H1 (cell line): ENCODE results near the gene DPPA4. TPM values are rescaled to one million over a fixed set of nuclear protein-coding genes. Genes with fewer than 3 reads are reported as not detected.

Experiments
- CREB1 ChIP-seq: IDR thresholded peaks from 2 replicates; pipeline ENCODE4 v1.6.1; 2012; ENCODE audit warnings: inconsistent platforms
- GABPA ChIP-seq: IDR thresholded peaks from 2 replicates; pipeline ENCODE4 v1.6.1; 2011; ENCODE audit warnings: mild to moderate bottlenecking, low read length, moderate library complexity, borderline replicate concordance; ENCODE audit not compliant: insufficient read depth
- NRF1 ChIP-seq: IDR thresholded peaks from 2 replicates; pipeline ENCODE4 v1.6.1; 2011; ENCODE audit warnings: mild to moderate bottlenecking, low read depth, low read length, improper control_type of control experiment
- POLR2AphosphoS5 ChIP-seq: IDR thresholded peaks from 2 replicates; pipeline ENCODE4 v1.6.1; 2011; ENCODE audit warnings: low read depth, low read length
- SRF ChIP-seq: IDR thresholded peaks from 2 replicates; pipeline ENCODE4 v1.6.1; 2011; ENCODE audit warnings: mild to moderate bottlenecking, low read depth, low read length, moderate library complexity
- TAF1 ChIP-seq: IDR thresholded peaks from 2 replicates; pipeline ENCODE4 v1.6.1; 2011; ENCODE audit warnings: mild to moderate bottlenecking, low read depth, low read length
- polyA plus RNA-seq, 7 experiments: library from polyadenylated mRNA; depleted of rRNA in 3 of 7; stranded (reverse) in 5 of 7; unstranded in 2 of 7; fragments of >200 nt in 5 of 7; fragments of 200-250 nt in 2 of 7; gene quantifications; 1 replicate in 5 of 7; 2 replicates in 1 of 7; 4 replicates in 1 of 7; pipeline versions ENCODE4 v1.2.1 to v1.2.3, GENCODE V29; 2011 to 2013; ENCODE audit warnings: missing spikeins in 2 of 7, mixed read lengths in 2 of 7
- total RNA-seq: library from RNA; stranded (reverse); fragmentation: NEBNext Ultra II Directional; extraction: Animal tissue kit (Norgen Biotek cat#: 25700); gene quantifications from 2 replicates; pipeline ENCODE4 v1.2.1, GENCODE V29; 2021
- TF ChIP-seq, protein P1 (sequence below): IDR thresholded peaks from 2 replicates; pipeline ENCODE4 v1.6.1; 2012; ENCODE audit warnings: inconsistent platforms

Gene DPPA4
- total and polyA plus RNA-seq, 2 of the 8 experiments (the other 6 are each of a cell fraction or from before 2014, with no cell fraction given) = 424 to 772 TPM

DNA sequence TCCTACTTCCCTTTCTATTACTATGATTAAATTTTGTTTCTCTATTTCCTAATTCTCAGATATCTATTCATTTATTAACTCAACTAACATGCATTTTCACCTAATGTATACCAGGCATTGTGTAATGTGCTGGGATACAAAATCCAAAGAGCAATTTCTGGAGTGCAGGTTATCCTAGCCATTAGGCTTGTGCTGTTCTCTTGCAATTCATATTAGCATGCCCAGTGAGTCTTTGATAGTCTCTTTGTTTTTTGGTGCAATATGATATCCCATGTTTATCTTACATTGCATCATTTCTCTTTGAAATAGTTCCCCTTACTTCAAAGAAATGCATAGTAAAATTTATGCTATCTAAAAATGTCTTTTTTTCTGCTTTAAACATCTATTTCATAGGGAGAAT is 13.9 kb upstream of the DPPA4 start (continued):
- no peak for TF ChIP-seq CREB1
- TF ChIP-seq, protein P1, sequence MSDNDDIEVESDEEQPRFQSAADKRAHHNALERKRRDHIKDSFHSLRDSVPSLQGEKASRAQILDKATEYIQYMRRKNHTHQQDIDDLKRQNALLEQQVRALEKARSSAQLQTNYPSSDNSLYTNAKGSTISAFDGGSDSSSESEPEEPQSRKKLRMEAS = no peak
- no peak for TF ChIP-seq SRF
- no peak for TF ChIP-seq NRF1
- TF ChIP-seq GABPA = no peak
- TF ChIP-seq TAF1 = no peak
- no peak for TF ChIP-seq POLR2AphosphoS5
- TF ChIP-seq, all 59 proteins: peak for 0
